Suprapubic skin (tissue), 4 donors: ENCODE results near the gene F3.

Source experiments
- CTCF ChIP-seq, 2 donors: fragments of 200-600 bp in 1 of 2; fragments of 450-650 bp in 1 of 2; sonication (generic) in 1 of 2; IDR thresholded peaks; one replicate each; pipeline ENCODE4 v1.5.1; 2016 to 2019; ENCODE audit warnings: antibody characterized with exemption in 2 of 2, mild to moderate bottlenecking in 1 of 2, moderate library complexity in 1 of 2
- EP300 ChIP-seq: sonication (generic); formaldehyde crosslinking; IDR thresholded peaks from one replicate; pipeline ENCODE4 v1.6.1; 2017; ENCODE audit warnings: antibody characterized with exemption
- POLR2A ChIP-seq, 2 donors: fragments of 450-650 bp; IDR thresholded peaks; one replicate each; pipeline ENCODE4 v1.6.1; 2017; ENCODE audit warnings: antibody characterized with exemption in 2 of 2, mild to moderate bottlenecking in 2 of 2, moderate library complexity in 2 of 2
- POLR2AphosphoS5 ChIP-seq, 3 donors: sonication (generic); formaldehyde crosslinking; IDR thresholded peaks; one replicate each; pipeline ENCODE4 v1.6.1; 2017; ENCODE audit warnings: antibody characterized with exemption in 3 of 3

DNA sequence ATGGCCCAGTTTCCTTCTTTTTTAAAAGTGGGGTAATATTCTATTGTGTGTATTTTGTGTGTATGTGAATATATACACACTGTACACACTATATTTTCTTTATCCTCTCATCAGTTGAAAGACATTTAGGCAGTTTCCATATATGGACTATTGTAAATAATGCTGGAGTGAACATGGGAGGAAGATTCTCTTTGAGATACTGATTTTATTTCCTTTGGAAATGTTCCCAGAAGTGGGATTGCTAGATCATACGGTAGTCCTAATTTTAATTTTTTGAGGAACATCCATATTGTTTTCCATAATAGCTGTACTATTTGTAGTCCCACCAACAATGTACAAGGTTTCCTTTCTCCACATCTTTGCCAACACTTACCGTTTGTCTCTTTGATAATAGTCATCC is 51.0 kb downstream of the F3 start:
- TF ChIP-seq POLR2A (IDR thresholded peaks at IDR 0.05) (no peak), CTCF (IDR thresholded peaks at IDR 0.05) (no peak), POLR2AphosphoS5 (IDR thresholded peaks at IDR 0.05) (no peak), EP300 (no peak)
